Esophagus squamous epithelium (tissue), 5 donors: Measurements from ENCODE around the gene COL4A2. TPM values are rescaled to one million over a fixed set of nuclear protein-coding genes. Genes with fewer than 3 reads are reported as not detected.

Source experiments
- DNase-seq: peaks from one replicate; lab custom pipeline; 2025; lab: John Stamatoyannopoulos, UW
- H3K27ac ChIP-seq, 4 donors: fragments of 200-600 bp; sonication (generic); one replicate each; pipeline ENCODE4 v1.5.1; 2016 to 2019; ENCODE audit warnings: mild to moderate bottlenecking in 1 of 4
- H3K27me3 ChIP-seq, 4 donors: fragments of 200-600 bp; sonication (generic); 1 replicate in 3 of 4; 2 replicates in 1 of 4; pipeline versions ENCODE4 v1.5.1 to v1.6.0; 2017 to 2021; ENCODE audit warnings: antibody characterized with exemption in 1 of 4
- H3K36me3 ChIP-seq, 3 donors: fragments of 200-600 bp; sonication (generic); one replicate each; pipeline ENCODE4 v1.5.1; 2016 to 2019
- H3K4me1 ChIP-seq, 3 donors: fragments of 200-600 bp; sonication (generic); one replicate each; pipeline ENCODE4 v1.5.1; 2017 to 2019
- H3K4me3 ChIP-seq, 4 donors: fragments of 200-600 bp; sonication (generic); 1 replicate in 3 of 4; 2 replicates in 1 of 4; pipeline ENCODE4 v1.5.1; 2016 to 2019; ENCODE audit warnings: mild to moderate bottlenecking in 2 of 4, moderate library complexity in 1 of 4
- H3K9me3 ChIP-seq, 3 donors: fragments of 200-600 bp; sonication (generic); one replicate each; pipeline ENCODE4 v1.5.1; 2016 to 2019
- CTCF ChIP-seq, 6 experiments: fragments of 450-650 bp in 4 of 6; fragments of 200-600 bp in 2 of 6; sonication (generic) in 2 of 6; IDR thresholded peaks; one replicate each; pipeline ENCODE4 v1.5.1; 2016 to 2019; ENCODE audit warnings: antibody characterized with exemption in 6 of 6, mild to moderate bottlenecking in 4 of 6, moderate library complexity in 4 of 6
- POLR2A ChIP-seq, 4 donors: fragments of 450-650 bp; IDR thresholded peaks; one replicate each; pipeline ENCODE4 v1.6.1; 2017; ENCODE audit warnings: antibody characterized with exemption in 4 of 4, mild to moderate bottlenecking in 4 of 4, moderate library complexity in 3 of 4
- WGBS, 2 donors: methylation state at CpG; one replicate each; pipeline ENCODE4 v1.1.5; 2018; 5-methylcytosine and 5-hydroxymethylcytosine counted together
- intact Hi-C: fragments of 100-400 bp; cut with DNase I; formaldehyde crosslinking; loops from one replicate; pipeline ENCODE4 v1.15.0; 2022
- total RNA-seq, 4 donors: library from RNA; depleted of rRNA; stranded (reverse); fragments of >200 nt; gene quantifications; one replicate each; pipeline ENCODE4 v1.1.0, GENCODE V29; 2016
- donor health status: DM: yes; HTN: yes; CAD: no.

The COL4A2 gene
- total RNA-seq, 4 donors from 2014 or later: 11.9 to 102 (median 43.5) TPM

- Histone ChIP-seq H3K4me3 (no peak overlapping the region), H3K36me3 (peaks cover 0 to 80% (median 4%) of the 10 kb centered on the region in 3 donors), H3K27ac (no peak overlapping the region), H3K27me3 (no peaks in the 10 kb centered on the region), H3K9me3 (no peaks in the 10 kb centered on the region), H3K4me1 (peaks cover 0 to 8% (median 0%) of the 10 kb centered on the region in 3 donors)
- DNase-seq: no peak
- intact Hi-C loops: no loop called here
- no peak for TF ChIP-seq CTCF (IDR thresholded peaks at IDR 0.05)
- no peak for TF ChIP-seq POLR2A (IDR thresholded peaks at IDR 0.05)
- 73 to 80% methylated on average over 1 to 4 of the region's 14 CpGs for WGBS, 2 donors
Measured at GRCh38 chr13:110472904-110473563, 165.9 kb downstream of the COL4A2 start.

- 78 to 87% methylated on average over 21 of the region's 21 CpGs for WGBS, 2 donors
- no peak for DNase-seq
Measured at GRCh38 chr13:110474713-110475112, 167.6 kb downstream of the COL4A2 start.

GRCh38 chr13:110475117-110475516, 168.0 kb downstream of the COL4A2 start:
- no peaks in the 10 kb centered on the region for H3K27me3 ChIP-seq
- no peak overlapping the region for H3K4me3 ChIP-seq
- intact Hi-C loops: no loop called here
- H3K27ac ChIP-seq: no peak overlapping the region
- WGBS, 2 donors: 63 to 84% methylated on average over 5 to 9 of the region's 9 CpGs
- DNase-seq: no peak
- H3K4me1 ChIP-seq: peaks cover 0 to 21% (median 6%) of the 10 kb centered on the region in 3 donors
- TF ChIP-seq CTCF (IDR thresholded peaks at IDR 0.05) (no peak), POLR2A (IDR thresholded peaks at IDR 0.05) (no peak)
- H3K36me3 ChIP-seq: peaks cover 0 to 70% (median 3%) of the 10 kb centered on the region in 3 donors
- H3K9me3 ChIP-seq: no peaks in the 10 kb centered on the region

More at GRCh38 chr13:110474713-110475112, 167.6 kb downstream of the COL4A2 start:
- Histone ChIP-seq H3K9me3 (no peaks in the 10 kb centered on the region), H3K4me3 (no peak overlapping the region), H3K36me3 (peaks cover 0 to 73% (median 4%) of the 10 kb centered on the region in 3 donors), H3K27ac (no peak overlapping the region), H3K27me3 (no peaks in the 10 kb centered on the region), H3K4me1 (peaks cover 0 to 21% (median 6%) of the 10 kb centered on the region in 3 donors)
- intact Hi-C loops: no loop called here
- TF ChIP-seq POLR2A (IDR thresholded peaks at IDR 0.05) (no peak), CTCF (IDR thresholded peaks at IDR 0.05) (no peak)

GRCh38 chr13:110475550-110476219, 168.6 kb downstream of the COL4A2 start:
- H3K27me3 ChIP-seq: no peaks in the 10 kb centered on the region
- H3K27ac ChIP-seq: no peak overlapping the region
- H3K4me3 ChIP-seq: no peak overlapping the region
- 88% methylated on average over 14 to 16 of the region's 18 CpGs for WGBS, 2 donors
- H3K9me3 ChIP-seq: no peaks in the 10 kb centered on the region
- no peak for DNase-seq
- peaks cover 0 to 21% (median 6%) of the 10 kb centered on the region in 3 donors for H3K4me1 ChIP-seq
- intact Hi-C loops: no loop called here
- H3K36me3 ChIP-seq: peaks cover 0 to 71% (median 0%) of the 10 kb centered on the region in 3 donors
- TF ChIP-seq CTCF (IDR thresholded peaks at IDR 0.05) (no peak), POLR2A (IDR thresholded peaks at IDR 0.05) (no peak)

GRCh38 chr13:110476220-110476617, 169.1 kb downstream of the COL4A2 start:
- no peak overlapping the region for H3K4me3 ChIP-seq
- WGBS, 2 donors: 64 to 90% methylated on average over 8 to 10 of the region's 12 CpGs
- no peak overlapping the region for H3K27ac ChIP-seq
- TF ChIP-seq POLR2A (IDR thresholded peaks at IDR 0.05): no peak
- TF ChIP-seq CTCF (IDR thresholded peaks at IDR 0.05): no peak
- H3K4me1 ChIP-seq: peaks cover 0 to 18% (median 6%) of the 10 kb centered on the region in 3 donors
- H3K36me3 ChIP-seq: peaks cover 0 to 67% (median 0%) of the 10 kb centered on the region in 3 donors
- DNase-seq: no peak
- no peaks in the 10 kb centered on the region for H3K27me3 ChIP-seq
- intact Hi-C loops: no loop called here
- no peaks in the 10 kb centered on the region for H3K9me3 ChIP-seq
